Central memory CD4-positive, alpha-beta T cell (primary cell): ENCODE results near the gene VTN.
A peak's percentile ranks its signal among the peaks of the same experiment; 100 is the strongest.
"Not testable (repeated sequence)": the region's sequence is repeated elsewhere in the genome, so short reads cannot be mapped to it uniquely, and the experiment has no call there.

Experiments
- DNase-seq: peaks from one replicate; pipeline ENCODE4 v3.0.0; 2022

The VTN gene

DNA sequence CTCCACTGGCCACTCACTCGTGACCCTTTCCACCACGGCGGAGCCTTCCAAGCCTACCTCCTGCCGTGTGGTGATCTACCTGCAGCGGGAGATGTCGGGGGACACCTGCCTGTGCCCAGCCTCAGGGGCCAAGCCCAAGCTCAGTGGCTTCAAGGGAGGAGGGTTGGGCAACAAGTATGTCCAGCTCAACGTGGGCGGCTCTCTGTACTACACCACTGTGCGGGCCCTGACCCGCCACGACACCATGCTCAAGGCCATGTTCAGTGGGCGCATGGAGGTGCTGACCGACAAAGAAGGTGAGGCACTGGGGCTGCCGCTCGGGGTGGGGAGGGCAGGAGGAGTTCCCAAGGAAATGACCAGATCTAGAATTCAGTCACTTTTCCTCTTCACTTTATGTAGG lies 30.7 kb downstream of the VTN start:
- no peak for DNase-seq

DNA sequence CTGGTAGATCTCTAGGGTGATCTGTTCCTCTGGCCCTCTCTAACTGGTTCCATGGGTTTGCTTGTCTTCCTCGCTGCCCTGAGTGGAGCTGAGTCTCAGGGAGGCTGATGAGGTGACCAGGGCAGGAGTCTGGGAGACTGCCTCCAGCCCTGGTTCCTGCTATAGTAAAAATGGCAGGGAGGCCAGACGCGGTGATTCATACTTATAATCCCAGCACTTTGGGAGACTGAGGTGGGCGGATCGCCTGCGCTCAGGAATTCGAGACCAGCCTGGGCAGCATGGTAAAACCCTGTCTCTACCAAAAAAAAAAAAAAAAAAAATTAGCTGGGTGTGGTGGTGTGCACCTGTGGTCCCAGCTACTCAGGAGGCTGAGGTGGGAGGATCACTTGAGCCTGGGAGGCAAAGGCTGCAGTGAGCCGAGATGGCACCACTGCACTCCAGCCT lies 31.3 kb downstream of the VTN start:
- DNase-seq = not testable (repeated sequence)

DNA sequence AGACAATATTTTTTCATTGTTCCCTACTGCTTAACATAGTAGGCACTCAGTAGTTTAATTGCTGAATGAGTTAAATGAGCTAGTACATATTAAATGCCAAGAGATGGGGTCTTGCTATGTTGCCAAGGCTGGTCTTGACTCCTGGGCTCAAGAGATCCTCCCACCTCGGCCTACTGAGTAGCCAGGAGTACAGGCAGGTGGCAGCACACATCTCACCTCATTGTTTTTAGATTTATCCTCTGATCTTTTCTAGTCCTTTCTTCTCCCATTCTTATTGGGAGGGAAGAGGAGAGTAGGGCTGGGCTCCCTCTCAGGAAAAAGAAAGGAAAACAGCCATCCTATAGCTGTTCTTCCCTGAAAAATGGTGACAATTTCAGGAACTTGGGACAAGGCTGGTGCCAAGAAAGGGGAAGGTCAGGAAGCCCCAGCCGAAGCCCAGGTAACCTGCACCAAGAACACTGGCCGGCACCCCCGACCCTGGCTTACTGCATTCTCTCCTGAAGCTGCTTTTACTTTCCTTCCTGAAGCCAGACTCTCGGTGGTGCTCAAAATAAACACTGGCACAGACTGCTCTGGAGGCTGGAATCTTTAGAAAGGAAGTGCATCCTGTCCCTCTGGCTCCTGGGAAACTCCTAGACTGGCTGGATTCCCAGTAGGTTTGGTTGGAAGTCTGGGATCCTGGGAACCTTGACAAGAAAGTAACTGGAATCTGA lies 31.9 kb downstream of the VTN start:
- no peak for DNase-seq

DNA sequence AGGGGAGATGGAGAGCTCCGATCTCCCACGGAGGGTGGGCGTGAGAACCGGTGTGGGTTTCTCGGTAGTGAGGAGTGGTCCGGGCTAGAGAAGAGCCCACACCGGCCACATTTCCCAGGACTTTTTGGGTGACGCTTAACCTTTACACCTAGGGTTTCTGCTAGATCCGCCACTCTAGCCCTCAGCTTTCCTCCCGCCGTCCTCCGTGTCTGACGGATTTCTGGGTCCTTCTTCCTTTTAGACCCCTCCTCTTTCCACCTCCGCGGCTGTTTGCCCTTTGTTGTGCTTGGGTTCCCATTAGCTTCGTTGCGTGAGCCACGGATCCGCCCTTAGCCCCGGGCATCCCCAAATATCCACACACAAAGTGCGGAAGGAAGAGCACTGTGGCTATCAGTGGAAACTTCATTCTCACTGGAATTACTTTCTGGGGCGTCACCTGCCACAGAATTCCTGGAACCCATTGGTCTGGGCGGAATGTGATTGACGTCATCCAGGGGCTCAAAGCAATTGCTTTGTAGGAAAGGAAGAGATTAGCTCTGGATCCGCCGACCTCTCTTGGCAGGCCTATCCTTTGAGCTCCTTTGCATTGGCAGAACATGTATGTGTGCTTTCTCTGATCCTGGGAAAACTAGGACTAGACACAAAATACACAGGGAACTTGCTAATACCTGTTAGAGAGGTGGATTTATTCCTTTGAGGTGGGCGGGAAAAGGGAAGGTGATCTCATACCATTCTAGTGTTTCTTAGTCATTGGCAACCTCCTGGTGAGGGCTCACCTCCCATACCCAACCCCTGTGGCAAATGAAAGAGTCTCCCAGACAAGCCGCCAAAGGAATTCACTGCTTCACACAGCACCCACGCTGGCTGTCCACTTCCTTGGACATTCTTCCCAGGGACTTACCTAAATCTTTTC lies 33.9 kb downstream of the VTN start:
- DNase-seq = no peak

DNA sequence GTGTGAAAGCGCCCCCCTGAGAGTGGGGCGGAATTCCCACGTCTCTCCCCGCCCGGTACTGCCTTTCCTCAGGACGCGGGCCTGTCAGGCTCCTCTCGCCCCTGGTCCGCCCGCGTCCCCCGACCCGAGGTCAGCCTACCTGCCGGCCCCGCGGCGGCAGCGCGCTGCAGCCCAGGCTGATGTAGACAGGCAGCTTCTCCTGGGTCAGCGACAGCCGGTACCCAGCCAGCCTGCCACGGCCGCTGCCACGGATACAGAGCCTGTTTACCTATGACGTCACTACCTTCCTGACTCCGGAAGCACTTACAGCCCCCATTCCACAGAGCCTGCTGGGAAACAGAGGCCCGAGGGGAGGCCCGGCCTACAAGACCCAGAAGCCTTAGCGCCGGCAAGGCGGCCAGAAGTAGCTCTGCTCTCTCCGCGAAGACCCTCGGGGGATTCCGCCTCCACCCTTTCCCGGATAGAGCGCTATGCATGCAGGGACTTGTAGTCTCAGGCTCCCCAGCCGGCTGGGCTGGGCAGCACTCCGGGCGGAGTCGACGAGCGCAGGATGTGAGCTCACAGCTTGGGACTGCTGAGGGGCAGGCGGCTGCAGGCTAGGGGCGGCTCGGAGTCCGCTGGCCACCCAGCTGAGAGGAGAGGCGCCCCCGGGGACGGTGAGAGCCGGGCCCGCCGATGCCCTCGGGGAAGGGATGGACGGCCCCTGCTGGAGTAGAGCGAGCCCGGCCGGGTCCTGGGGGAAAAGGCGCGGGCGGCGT lies 34.7 kb downstream of the VTN start, which contains the start of the genes IFT20 and TNFAIP1:
IFT20 (minus strand) TSS at position 272 of the 758 bp plus-strand sequence. CDS start 3,487 bp downstream, outside the sequence.
TNFAIP1 (plus strand) TSS at position 561 of the 758 bp plus-strand sequence. CDS start 3,761 bp downstream, outside the sequence.
- DNase-seq = peak; percentile 99

DNA sequence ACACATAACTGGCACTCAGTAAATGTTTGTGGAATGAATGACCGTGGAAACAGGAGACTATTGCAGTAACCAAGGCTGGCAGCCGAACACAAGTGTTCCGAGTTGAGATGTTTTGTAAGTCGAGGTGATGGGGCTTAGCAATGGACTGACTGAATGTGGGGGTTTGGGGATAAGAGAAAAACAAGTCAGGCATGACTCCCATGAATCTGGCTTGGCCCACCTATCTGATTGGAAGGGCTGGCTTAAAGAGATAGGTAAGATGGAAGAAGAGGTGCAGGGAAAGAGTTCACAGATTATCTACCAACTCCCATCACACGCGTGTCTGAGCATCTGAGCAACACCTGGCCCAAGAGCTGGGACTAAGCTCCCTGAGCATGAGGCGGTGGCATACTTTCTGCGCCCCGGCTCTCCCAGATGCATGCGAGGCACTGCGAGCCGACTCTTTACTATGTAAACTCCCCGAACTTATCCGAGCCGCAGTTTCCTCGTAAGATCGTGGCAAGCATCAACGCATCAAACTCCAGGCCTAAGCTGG lies 35.4 kb downstream of the VTN start:
- no peak for DNase-seq

DNA sequence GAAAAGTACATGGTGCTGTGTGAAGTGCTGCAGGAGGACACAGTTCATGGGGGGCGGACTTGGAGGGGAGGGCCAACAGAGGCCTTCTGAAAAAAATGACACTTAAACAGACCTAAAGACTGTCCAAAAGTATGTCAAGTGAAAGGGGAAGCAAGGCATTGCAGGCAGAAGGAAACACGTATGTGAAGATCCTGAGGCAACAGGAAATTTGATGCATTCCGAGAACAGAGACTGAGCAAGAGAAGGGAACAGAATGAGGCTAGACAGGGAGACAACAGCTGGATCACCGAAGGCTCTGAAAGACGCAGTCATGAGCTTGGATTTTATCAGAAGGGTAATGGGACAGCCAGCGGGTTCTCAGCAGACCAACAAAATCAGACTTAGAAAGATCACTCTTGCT lies 35.9 kb downstream of the VTN start:
- no peak for DNase-seq

DNA sequence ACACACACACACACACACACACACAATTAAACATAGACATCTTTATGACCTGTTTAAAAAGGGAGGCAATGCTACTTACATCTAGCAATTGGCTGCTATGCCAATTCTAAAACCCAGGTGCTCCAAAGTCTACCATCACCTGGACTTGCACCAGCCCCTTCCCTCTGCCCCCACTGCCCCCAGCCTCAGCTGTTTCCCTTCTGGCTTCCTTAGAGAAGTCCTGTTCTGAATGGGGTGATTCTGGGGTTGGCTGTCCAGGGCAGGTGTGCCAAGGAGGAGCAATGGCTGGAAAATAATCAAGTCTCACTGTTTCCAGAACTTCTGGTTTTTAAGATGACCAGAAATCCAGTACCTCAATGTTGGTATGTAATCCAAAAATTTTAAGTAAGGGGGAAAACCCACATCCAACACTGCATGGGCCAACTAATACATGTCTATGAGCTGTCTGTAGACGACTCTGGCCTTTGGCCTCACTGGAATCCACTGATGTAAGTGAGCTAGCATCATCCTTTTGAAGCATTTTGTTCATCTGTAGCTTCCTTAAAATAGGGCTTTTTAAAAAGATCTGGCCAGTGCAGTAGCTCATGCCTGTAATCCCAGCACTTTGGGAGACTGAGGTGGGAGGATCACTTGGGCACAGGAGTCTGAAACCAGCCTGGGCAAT lies 36.9 kb downstream of the VTN start:
- DNase-seq = no peak

DNA sequence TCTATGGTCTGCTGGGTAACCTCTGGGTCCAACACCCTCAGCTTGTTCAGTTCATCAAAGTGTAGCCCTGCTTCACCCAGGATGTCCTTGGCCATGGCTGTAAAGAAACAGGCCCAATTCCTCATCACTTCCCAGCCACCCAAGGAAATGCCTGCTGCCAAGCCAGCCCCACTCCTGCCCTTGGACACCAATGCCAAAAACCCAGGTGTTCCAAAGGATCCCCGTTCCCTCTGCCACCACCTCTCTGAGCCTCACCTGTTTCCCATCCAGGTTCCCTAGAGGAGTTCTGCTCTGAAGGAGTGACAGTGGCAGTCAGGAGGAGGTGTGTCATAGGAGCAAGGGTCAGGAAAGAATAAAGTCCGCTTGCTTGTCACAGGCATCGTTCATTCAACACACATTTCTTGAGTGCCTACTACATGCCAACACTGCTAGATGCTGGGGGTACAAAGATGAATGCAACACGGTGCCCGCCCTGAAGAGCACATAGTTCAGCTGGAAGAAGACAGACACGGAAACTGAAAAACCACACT lies 38.2 kb downstream of the VTN start:
- no peak for DNase-seq

DNA sequence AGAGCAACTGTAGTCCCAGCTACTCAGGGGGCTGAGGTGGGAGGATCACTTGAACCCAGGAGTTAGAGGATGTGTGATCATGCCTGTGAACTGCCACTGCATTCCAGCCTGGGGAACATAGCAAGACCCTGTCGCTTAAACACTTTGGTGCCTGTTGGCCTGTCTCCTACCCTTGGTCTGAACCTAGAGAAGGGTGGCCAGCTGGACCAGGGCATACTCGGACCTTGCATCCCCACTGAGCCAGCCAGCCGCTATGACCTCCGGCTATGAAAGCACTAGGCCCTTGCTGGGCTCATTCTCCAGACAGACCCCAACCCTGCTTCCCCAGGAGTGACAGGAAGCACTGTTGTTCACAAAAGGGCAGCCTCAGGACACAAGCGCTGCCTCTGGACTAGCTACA lies 39.4 kb downstream of the VTN start:
- no peak for DNase-seq

DNA sequence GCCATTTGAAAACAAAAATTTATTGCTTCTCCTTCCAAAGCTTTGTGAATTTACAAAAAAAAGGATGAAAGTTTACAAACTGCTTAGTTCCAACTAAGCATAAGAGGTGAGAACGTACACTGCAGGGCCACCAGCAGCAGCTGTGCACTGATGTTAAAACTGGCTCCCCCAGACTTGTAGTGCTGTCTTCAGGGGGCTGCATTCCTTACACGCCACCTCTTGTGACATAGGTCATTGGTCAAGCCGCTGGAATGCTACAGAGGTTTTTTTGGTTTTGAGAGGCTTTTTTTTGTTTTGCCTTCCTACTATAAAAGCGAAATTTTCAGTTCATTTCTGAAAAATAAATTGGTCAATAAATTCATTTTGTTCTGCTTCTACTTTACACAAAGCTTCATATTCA lies 41.8 kb downstream of the VTN start:
- no peak for DNase-seq

DNA sequence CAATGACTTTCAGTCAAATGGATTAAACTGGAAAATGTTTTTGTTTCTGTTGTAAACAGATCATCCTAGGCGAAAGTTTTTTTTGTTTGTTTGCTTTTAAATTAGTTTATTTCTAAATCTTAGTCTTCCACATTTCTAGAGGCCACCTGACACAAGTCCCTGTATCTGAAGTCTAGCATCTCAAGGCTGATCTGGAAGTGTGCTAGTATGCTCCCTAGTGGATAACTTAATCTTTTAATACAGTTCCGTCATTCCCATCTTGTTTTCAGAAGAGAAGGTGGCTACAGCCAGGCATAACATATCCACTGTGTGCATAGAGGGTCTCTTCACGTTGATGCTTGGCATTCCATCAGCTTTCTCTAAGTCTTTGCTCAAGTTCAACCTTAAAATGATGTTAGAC lies 42.4 kb downstream of the VTN start:
- no peak for DNase-seq

DNA sequence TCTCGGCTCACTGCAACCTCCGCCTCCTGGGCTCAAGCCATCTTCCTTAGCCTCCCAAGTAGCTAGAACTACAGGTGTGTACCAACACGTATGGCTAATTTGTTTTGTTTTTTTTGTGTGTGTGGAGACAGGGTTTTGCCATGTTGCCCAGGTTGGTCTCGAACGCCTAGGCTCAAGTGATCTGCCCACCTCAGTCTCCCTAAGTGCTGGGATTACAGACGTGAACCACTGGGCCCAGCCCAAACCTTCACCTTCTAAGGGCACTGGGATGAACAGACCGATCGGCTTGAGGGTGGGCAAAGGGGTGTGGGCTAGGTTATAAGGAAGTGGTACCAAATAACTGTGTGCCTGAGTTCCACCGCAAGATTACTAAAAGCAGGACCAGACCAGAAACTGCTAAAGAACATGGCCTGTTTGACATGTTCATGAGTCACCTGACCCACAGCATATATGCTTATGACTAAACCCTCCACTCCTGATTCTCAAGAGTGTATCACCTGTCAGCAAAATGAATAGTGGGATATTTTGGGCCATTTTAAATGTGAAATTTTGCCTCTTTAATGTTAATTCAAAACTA lies 43.0 kb downstream of the VTN start:
- DNase-seq = no peak

DNA sequence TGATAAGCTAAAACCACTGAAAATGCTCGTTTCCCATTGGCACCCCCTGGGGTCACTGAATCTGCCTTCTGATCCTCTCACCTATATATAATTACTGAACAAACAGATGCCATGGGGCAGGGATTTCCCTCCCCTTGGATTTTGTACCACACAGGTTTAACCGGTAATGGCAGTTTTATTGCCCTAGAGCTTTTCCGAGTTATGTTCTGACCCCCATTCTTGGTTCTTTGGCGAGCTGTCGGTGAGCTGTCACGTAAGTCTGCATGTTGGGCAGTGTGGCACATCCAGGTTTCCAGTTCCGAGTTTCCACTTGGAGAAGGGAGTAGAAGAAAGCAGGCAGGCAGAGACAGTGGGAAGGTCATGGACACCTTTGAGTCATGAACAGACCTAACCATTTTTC lies 44.0 kb downstream of the VTN start:
- DNase-seq = no peak

DNA sequence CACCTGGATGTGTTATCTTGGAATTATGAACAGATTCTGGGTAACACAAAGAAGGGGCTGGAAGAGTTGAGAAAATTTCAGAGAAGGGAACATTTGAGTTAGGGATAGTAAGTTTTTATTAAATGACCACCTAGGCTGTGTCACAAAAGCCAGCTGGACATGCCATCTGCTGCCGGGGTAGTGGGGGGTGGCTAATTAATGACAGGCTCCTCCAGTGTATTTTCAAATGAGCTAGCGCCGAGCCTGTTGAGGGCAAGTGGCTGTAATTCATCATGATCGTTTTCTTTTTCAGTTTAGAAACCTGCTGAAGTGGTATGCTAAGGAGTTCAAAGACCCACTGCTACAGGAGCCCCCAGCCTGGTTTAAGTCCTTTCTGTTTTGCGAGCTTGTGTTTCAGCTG lies 44.9 kb downstream of the VTN start:
- no peak for DNase-seq

DNA sequence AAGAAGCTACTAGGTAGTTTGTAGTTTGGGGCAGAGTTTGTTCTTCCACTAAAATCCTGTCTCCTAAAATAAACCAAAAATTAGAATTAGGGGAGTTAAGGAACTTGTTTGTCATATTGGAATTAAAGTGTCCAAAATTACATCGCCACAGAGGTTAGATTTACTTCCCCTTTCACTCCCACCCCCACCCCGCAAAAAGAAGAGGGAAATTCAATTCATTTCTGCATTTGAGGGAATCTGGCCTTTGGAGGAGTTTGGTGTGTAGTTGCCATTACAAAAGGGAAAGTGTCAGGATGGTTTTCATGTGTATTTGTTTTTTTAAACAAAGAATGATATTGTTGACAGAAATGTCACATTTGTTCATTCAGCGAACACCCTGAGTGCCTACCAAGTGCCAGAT lies 45.3 kb downstream of the VTN start:
- no peak for DNase-seq

DNA sequence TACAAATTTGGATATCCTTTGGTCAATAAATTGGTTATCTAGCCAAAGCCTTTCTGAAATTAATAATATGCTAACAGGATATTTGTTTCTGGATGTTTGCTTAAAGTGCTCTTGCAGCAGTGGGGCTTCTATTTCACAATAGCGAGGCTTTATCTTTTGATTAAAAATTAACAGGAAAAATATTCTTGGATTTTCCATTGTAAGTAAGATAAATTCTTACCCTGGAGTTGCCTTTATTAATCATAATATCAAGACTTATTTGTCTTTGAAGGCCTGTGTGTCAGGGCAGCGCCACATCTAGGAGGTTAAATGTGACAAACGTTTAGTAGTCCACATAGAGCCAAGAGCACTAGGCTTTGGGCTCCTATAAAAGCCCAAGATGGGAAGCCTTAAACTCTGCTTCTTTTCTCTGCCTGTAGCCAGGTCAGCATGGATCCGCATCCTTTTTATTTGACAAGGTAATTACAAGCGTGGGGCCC lies 45.8 kb downstream of the VTN start:
- DNase-seq = no peak

DNA sequence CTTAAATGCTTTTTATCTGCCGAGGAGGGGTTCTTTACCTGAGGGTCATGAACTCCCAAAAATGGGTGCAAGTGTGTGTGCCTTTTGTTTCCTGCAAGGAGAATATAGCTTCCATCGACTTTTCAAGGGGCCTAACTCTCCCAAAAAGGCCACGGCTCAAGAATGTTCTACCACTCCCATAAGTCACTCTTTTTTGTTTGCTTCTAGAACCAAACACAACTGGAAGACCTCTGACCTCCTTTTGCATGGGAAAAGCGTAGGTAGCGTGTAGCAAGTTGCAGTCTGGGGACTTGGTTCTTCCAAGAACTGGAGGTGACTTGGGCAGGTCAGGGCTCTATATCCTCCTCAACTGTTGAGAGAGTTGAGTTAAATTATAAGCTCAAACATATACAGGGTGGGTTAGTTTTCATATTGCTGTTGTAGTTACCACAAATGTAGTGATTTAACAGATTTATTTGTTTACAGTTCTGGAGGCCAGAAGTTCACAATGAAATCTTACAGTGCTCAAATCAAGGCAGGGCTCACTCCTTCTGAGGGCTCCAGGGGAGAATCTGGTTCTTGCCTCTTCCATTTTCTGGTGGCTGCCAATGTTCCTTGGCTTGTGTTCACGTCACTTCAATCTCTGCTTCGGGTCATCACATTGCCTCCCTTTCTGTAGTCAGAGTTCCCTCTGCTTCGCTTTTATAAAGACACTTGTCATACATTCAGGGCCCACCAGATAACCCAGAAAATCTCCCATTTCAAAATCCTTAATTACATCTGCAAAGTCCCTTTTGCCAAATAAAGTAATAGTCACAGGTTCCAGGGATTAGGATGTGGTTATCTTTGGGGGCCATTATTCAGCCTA lies 49.7 kb downstream of the VTN start:
- DNase-seq = no peak

DNA sequence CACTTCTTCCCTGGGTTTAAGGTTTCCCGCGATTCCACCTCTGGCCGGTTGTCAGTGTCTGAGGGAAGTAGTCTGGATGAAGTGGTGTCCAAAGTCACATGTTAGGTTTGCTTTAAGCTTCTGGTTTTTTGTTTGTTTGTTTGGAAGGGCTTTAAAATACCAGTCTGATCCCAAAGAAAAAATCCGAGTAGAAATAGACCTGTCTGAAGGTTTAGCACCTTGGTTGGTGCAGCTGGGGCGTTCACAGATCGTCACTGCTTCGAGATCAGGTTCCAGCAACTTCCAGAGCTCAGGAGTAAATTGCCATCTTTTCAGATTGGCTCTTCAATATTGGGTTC lies 50.5 kb downstream of the VTN start:
- no peak for DNase-seq

DNA sequence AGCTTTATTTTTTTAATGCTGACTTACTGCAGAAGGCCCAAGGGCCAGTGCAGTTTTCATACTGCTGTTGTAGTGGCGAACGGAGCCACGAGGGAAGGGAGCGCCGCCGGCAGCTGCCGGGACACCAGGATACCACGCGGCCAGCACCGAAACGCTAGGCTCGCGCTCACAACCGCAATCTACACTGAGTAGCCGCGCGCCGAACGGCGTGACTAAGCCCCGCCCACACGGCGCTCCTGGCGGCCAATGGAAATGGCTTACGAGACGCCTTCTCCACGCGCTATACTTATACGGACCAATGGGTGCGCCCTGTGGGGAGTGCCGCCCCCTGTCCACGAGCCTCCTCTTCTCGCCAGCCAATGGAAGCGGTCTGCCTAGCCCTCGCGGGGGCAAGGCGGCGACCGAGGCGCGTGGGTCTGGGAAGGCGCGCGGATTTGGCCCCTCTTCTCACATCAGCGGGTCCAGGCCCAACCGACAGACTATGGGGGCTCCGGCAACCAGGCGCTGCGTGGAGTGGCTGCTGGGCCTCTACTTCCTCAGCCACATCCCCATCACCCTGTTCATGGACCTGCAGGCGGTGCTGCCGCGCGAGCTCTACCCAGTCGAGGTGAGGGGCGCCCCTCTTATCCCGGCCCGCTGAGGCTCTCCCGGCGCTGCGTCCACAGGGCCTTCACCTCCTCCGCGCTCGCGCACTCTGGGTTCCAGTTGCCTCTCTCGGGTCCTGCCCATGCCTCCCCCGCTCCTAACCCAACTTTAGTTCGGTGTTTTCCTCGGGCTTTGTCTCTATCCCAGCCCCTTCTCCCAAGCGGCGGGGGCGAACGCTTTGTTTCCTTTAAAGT lies 51.1 kb downstream of the VTN start, which contains the start of gene TMEM97:
TMEM97 (plus strand) TSS at position 442 of the 839 bp plus-strand sequence; CDS start at position 482, 40 bp downstream.
- DNase-seq = peak; percentile 94
